Measurements from ENCODE around the gene SSB. TPM values are rescaled to one million over a fixed set of nuclear protein-coding genes. Genes with fewer than 3 reads are reported as not detected.
"Not testable (repeated sequence)": the region's sequence is repeated elsewhere in the genome, so short reads cannot be mapped to it uniquely, and the experiment has no call there.

The SSB gene
- total and polyA plus RNA-seq, 8 donors = 61.9 to 176 (median 154) TPM

DNA sequence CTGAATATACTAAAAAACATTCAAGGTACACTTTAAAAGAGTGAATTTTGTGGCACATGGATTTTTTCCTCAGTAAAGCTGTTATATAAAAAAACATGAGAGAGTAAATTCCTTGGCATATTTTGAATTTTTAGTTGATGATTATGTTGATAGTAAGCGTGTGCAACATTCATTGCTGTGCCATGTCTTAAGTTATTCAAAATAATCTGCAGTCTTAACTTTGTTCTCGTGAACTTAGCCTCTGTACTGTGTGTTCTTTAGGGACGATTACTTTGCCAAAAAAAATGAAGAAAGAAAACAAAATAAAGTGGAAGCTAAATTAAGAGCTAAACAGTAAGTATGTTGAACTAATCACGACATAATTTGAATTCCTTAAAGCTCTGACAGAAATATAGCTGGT is 9.6 kb downstream of the SSB start:
- Histone ChIP-seq H3K27me3 (no peaks in the 10 kb centered on the region), H3K4me3 (no peak overlapping the region), H3K36me3 (peaks cover 8 to 86% of the 10 kb centered on the region in 2 donors), H3K9me3 (no peaks in the 10 kb centered on the region), H3K4me1 (no peaks in the 10 kb centered on the region), H3K27ac (no peak overlapping the region)
- DNase-seq (no peak), ATAC-seq (no peak)
- TF ChIP-seq, protein P1, sequence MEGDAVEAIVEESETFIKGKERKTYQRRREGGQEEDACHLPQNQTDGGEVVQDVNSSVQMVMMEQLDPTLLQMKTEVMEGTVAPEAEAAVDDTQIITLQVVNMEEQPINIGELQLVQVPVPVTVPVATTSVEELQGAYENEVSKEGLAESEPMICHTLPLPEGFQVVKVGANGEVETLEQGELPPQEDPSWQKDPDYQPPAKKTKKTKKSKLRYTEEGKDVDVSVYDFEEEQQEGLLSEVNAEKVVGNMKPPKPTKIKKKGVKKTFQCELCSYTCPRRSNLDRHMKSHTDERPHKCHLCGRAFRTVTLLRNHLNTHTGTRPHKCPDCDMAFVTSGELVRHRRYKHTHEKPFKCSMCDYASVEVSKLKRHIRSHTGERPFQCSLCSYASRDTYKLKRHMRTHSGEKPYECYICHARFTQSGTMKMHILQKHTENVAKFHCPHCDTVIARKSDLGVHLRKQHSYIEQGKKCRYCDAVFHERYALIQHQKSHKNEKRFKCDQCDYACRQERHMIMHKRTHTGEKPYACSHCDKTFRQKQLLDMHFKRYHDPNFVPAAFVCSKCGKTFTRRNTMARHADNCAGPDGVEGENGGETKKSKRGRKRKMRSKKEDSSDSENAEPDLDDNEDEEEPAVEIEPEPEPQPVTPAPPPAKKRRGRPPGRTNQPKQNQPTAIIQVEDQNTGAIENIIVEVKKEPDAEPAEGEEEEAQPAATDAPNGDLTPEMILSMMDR (IDR thresholded peaks at IDR 0.05) = no peak
- intact Hi-C loops (cut with DNase I) = no loop called here

DNA sequence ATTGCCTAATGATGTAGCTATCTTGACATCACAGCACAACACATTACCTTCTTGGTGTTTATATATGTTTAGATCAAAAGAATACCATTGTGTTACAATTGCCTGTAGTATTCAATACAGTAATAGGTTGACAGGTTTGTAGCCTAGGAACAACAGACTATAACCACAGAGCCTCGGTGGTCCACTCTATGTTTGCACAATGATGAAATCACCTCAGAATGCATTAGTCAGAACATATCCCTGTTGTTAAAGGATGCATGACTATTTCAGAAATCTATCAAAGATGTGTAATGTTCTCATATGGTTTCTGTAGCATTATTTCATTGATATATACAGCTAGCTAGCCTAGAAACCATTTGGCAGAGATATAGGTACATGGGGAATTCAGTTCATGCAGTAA is 17.2 kb downstream of the SSB start:
- no peaks in the 10 kb centered on the region for H3K4me1 ChIP-seq
- H3K36me3 ChIP-seq = peaks cover 2 to 79% of the 10 kb centered on the region in 2 donors
- H3K27ac ChIP-seq = no peak overlapping the region
- TF ChIP-seq, protein P1 (IDR thresholded peaks at IDR 0.05) = no peak
- ATAC-seq (no peak), DNase-seq (no peak)
- no peaks in the 10 kb centered on the region for H3K27me3 ChIP-seq
- H3K9me3 ChIP-seq = no peaks in the 10 kb centered on the region
- no peak overlapping the region for H3K4me3 ChIP-seq
- intact Hi-C loops (cut with DNase I) = no loop called here

DNA sequence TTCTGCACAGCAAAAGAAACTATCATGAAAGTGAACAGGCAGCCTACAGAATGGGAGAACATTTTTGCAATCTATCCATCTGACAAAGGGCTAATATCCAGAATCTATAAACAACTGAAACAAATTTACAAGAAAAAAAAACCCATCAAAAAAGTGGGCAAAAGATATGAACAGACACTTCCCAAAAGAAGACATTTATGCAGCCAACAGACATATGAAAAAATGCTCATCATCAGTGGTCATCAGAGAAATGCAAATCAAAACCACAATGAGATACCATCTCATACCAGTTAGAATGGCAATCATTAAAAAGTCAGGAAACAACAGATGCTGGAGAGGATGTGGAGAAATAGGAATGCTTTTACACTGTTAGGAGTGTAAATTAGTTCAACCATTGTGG is 18.3 kb downstream of the SSB start:
- H3K4me1 ChIP-seq; ATAC-seq; H3K4me3 ChIP-seq; H3K27ac ChIP-seq; H3K27me3 ChIP-seq; H3K9me3 ChIP-seq; DNase-seq; intact Hi-C loops (cut with DNase I): not testable (repeated sequence)
- H3K36me3 ChIP-seq = peaks cover 0 to 74% of the 10 kb centered on the region in 2 donors

DNA sequence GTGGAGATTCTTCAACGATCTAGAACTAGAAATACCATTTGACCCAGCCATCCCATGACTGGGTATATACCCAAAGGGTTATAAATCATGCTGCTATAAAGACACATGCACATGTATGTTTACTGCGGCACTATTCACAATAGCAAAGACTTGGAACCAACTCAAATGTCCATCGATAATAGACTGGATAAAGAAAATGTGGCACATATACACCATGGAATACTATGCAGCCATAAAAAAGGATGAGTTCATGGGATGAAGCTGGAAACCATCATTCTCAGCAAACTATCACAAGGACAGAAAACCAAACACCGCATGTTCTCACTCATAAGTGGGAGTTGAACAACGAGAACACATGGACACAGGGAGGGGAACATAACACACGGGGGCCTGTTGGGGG is 18.7 kb downstream of the SSB start:
- H3K4me1 ChIP-seq; intact Hi-C loops (cut with DNase I); H3K27me3 ChIP-seq; H3K4me3 ChIP-seq; H3K9me3 ChIP-seq; DNase-seq; ATAC-seq; H3K27ac ChIP-seq: not testable (repeated sequence)
- peaks cover 0 to 70% of the 10 kb centered on the region in 2 donors for H3K36me3 ChIP-seq

DNA sequence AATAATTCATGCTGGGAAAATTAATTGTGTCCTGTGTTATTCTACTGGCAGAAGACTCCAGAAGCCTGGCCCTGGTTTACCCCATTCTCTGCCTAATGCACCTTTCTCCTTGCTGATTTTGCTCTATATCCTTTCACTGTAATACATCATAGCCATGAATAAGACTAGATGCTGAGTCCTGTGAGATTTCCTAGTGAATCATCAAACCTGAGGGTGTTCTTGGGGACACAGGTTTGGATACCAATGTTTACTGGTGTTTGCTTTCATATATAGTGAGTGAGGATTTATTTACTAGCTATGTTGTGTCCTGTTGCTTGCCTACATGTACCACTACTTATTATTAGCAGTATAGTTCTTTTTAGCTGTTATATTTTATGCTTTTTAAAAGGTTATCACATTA is 19.6 kb downstream of the SSB start:
- Histone ChIP-seq H3K36me3 (peaks cover 0 to 61% of the 10 kb centered on the region in 2 donors), H3K4me1 (peaks cover 3 to 8% of the 10 kb centered on the region in 2 donors), H3K4me3 (no peak overlapping the region), H3K27me3 (no peaks in the 10 kb centered on the region), H3K27ac (no peak overlapping the region), H3K9me3 (no peaks in the 10 kb centered on the region)
- TF ChIP-seq, protein P1 (IDR thresholded peaks at IDR 0.05) = no peak
- DNase-seq (no peak), ATAC-seq (no peak)
- intact Hi-C loops (cut with DNase I) = no loop called here

DNA sequence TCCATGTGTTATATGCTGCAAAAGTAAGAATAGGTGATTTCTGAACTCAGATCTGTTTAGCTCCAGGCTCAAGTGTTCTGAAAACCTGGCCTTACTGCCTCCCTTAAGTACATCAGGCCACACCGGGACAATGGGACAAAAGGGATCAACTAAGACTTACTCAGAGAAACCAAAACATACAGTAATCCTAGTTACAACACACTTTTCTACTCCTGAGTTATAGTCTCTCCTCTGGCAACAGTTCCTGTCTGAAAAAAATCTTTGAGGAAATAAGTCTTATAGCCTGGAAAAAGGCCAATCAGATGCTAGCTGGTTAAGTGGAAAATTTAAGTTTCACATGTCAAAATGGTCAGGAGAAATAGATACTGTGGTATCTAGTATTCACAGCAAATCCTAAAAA is 20.4 kb downstream of the SSB start:
- Histone ChIP-seq H3K4me1 (peaks cover 8 to 17% of the 10 kb centered on the region in 2 donors), H3K4me3 (no peak overlapping the region), H3K9me3 (no peaks in the 10 kb centered on the region), H3K36me3 (peaks cover 0 to 52% of the 10 kb centered on the region in 2 donors), H3K27me3 (no peaks in the 10 kb centered on the region), H3K27ac (no peak overlapping the region)
- TF ChIP-seq, protein P1 (IDR thresholded peaks at IDR 0.05) = no peak
- DNase-seq (no peak), ATAC-seq (no peak)
- intact Hi-C loops (cut with DNase I) = no loop called here

DNA sequence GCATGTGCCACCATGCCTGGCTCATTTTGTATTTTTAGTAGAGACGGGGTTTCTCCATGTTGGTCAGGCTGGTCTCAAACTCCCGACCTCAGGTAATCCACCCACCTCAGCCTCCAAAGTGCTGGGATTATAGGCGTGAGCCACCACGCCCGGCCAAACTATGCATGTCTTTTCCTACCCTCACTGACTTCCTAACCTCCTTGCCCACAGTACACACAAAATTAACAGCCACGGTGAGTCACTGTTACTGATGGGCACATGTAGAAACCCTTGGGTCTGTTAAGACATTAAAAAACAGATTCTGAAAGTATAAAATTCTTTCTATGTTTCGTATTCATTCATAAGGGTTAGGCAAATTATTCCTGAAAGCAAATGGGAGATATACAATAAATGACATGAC is 21.4 kb downstream of the SSB start:
- Histone ChIP-seq H3K4me1 (peaks cover 8 to 22% of the 10 kb centered on the region in 2 donors), H3K36me3 (peaks cover 0 to 43% of the 10 kb centered on the region in 2 donors)
- H3K27me3 ChIP-seq; ATAC-seq; H3K27ac ChIP-seq; DNase-seq; intact Hi-C loops (cut with DNase I); H3K4me3 ChIP-seq; H3K9me3 ChIP-seq: not testable (repeated sequence)

All from left lung (tissue), 10 donors.